Smooth muscle cell (in vitro differentiated cells): Measurements from ENCODE around the gene ZNRF3. TPM values are rescaled to one million over a fixed set of nuclear protein-coding genes. Genes with fewer than 3 reads are reported as not detected.
A peak's percentile ranks its signal among the peaks of the same experiment; 100 is the strongest.

Experiments used
- DNase-seq: peaks from one replicate; lab custom pipeline; 2025; ENCODE audit not compliant: unreplicated experiment; lab: John Stamatoyannopoulos, UW
- H2AFZ ChIP-seq: fragments of 200-600 bp; sonication (generic); 2 replicates; pipeline ENCODE4 v1.6.0; 2016; ENCODE audit warnings: antibody characterized with exemption, low read depth, mild to moderate bottlenecking
- H3F3A ChIP-seq: fragments of 200-600 bp; sonication (generic); 2 replicates; pipeline ENCODE4 v1.6.0; 2017; ENCODE audit warnings: antibody characterized with exemption, low read depth
- H3K27ac ChIP-seq: fragments of 200-600 bp; sonication (generic); 2 replicates; pipeline ENCODE4 v1.5.1; 2016; ENCODE audit warnings: low read depth, mild to moderate bottlenecking
- H3K27me3 ChIP-seq: fragments of 200-600 bp; sonication (generic); 2 replicates; pipeline ENCODE4 v1.6.1; 2016; ENCODE audit warnings: low read depth, mild to moderate bottlenecking
- H3K36me3 ChIP-seq: fragments of 200-600 bp; sonication (generic); 2 replicates; pipeline ENCODE4 v1.5.1; 2016; ENCODE audit warnings: low read depth
- H3K4me1 ChIP-seq: fragments of 200-600 bp; sonication (generic); 2 replicates; pipeline ENCODE4 v1.5.1; 2016; ENCODE audit warnings: low read depth
- H3K4me2 ChIP-seq: fragments of 200-600 bp; sonication (generic); 2 replicates; pipeline ENCODE4 v1.6.0; 2016; ENCODE audit warnings: mild to moderate bottlenecking
- H3K4me3 ChIP-seq: fragments of 200-600 bp; sonication (generic); 2 replicates; pipeline ENCODE4 v1.5.1; 2016; ENCODE audit warnings: mild to moderate bottlenecking
- H3K79me2 ChIP-seq: fragments of 200-600 bp; sonication (generic); 2 replicates; pipeline ENCODE4 v1.6.0; 2016; ENCODE audit warnings: low read depth, mild to moderate bottlenecking
- H3K9ac ChIP-seq: fragments of 200-600 bp; sonication (generic); 2 replicates; pipeline ENCODE4 v1.6.0; 2016; ENCODE audit warnings: low read depth
- H3K9me3 ChIP-seq: fragments of 200-600 bp; sonication (generic); replicated peaks from 2 replicates; pipeline ENCODE4 v1.5.1; 2016; ENCODE audit warnings: low read depth
- H4K20me1 ChIP-seq: fragments of 200-600 bp; sonication (generic); 2 replicates; pipeline ENCODE4 v1.6.0; 2016; ENCODE audit warnings: low read depth
- WGBS: methylation state at CpG from one replicate; pipeline ENCODE4 v1.1.7; 2016; ENCODE audit warnings: low lambda C conversion rate; 5-methylcytosine and 5-hydroxymethylcytosine counted together
- polyA plus RNA-seq: library from polyadenylated mRNA; unstranded; fragments of >200 nt; fragmentation: Nextera tagmentation; extraction: Ambion mirVana; gene quantifications from 2 replicates; pipeline ENCODE4 v1.2.1, GENCODE V29; 2016
- total RNA-seq: library from RNA; depleted of rRNA; stranded (reverse); fragments of >200 nt; gene quantifications from 2 replicates; pipeline ENCODE4 v1.2.3, GENCODE V29; 2014
- TF ChIP-seq, protein P1 (sequence below): fragments of 200-600 bp; sonication (generic); IDR thresholded peaks from 2 replicates; pipeline ENCODE4 v1.5.1; 2017; ENCODE audit warnings: borderline replicate concordance, mild to moderate bottlenecking, antibody characterized with exemption; ENCODE audit not compliant: insufficient read depth, poor library complexity, severe bottlenecking

The ZNRF3 gene
- total and polyA plus RNA-seq, 2 experiments from 2014 or later: 4.7 to 5.5 TPM

DNA sequence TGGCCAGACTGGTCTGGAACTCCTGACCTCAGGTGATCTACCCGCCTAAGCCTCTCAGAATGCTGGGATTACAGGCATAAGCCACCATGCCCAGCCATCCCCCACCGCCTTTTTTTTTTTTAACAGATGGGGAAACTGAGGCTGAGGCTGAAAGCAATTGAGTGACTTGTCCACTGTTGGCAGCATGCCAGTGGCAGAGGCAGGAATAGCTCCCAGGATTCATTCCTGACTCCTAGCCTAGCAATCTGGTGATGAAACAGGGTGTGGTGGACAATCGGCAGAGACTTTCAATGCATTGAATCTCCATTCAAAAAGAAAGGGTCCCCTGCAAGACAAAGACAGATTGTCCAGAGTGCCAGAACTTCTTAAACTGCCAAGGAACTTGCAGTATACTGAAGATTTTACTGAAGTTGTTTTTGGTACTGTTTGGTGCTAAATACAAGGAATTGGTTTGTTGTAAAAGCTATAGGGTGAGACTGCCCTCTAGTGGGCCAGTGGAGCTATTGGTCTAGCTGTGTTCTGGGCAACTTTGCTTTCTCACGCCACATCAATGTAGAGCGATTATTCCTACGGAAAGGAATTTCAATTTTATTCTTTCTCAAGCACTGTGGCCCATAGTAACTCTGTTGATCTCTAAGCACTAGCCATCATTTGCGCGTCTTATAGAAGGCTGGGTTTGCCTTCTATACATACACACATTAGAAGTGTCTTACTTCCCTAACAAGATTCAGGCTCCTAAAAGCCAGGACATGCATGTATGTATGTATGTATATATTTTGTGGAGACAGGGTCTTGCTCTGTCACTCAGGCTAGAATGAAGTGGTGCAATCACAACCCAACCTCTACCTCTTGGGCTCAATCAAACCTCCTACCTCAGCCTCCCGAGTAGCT is 157.3 kb downstream of the ZNRF3 start:
- Histone ChIP-seq H3K27ac (peak overlapping the region; percentile 6), H3K36me3 (no peaks in the 10 kb centered on the region), H3K4me1 (peaks cover 9% of the 10 kb centered on the region), H3F3A (peaks cover 24% of the 10 kb centered on the region), H4K20me1 (no peaks in the 10 kb centered on the region), H3K27me3 (no peaks in the 10 kb centered on the region), H3K9ac (no peak overlapping the region), H3K4me3 (no peak overlapping the region), H3K79me2 (no peaks in the 10 kb centered on the region), H3K4me2 (no peak overlapping the region), H2AFZ (no peak overlapping the region), H3K9me3 (no peaks in the 10 kb centered on the region)
- 42% methylated on average over 9 of the region's 9 CpGs for WGBS
- peak; percentile 4 for DNase-seq
- TF ChIP-seq, protein P1, sequence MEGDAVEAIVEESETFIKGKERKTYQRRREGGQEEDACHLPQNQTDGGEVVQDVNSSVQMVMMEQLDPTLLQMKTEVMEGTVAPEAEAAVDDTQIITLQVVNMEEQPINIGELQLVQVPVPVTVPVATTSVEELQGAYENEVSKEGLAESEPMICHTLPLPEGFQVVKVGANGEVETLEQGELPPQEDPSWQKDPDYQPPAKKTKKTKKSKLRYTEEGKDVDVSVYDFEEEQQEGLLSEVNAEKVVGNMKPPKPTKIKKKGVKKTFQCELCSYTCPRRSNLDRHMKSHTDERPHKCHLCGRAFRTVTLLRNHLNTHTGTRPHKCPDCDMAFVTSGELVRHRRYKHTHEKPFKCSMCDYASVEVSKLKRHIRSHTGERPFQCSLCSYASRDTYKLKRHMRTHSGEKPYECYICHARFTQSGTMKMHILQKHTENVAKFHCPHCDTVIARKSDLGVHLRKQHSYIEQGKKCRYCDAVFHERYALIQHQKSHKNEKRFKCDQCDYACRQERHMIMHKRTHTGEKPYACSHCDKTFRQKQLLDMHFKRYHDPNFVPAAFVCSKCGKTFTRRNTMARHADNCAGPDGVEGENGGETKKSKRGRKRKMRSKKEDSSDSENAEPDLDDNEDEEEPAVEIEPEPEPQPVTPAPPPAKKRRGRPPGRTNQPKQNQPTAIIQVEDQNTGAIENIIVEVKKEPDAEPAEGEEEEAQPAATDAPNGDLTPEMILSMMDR: peak; percentile 98

DNA sequence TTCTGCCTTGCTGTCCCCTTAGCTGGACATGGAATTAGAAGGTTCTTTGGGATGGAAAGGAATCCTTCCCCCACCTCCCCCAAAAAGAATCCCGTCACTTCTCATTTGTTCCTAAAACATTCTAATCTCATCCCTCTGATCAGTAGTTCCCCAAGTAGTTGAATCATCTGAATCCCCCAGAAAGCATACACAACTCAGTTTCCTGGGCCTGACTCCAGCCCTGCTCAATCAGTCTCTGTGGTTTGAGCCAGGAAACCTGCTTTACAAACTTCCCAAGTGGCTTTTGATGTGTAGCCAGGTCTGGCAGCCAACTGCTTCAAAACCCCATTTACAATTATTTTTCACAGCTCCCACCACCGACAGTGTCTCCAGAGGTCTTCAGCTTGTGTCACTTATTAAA is 158.0 kb downstream of the ZNRF3 start:
- Histone ChIP-seq H3K4me3 (no peak overlapping the region), H2AFZ (no peak overlapping the region), H3K27ac (peak overlapping the region; percentile 6), H4K20me1 (no peaks in the 10 kb centered on the region), H3K4me2 (no peak overlapping the region), H3K9me3 (no peaks in the 10 kb centered on the region), H3K27me3 (no peaks in the 10 kb centered on the region), H3K4me1 (peaks cover 9% of the 10 kb centered on the region), H3F3A (peaks cover 27% of the 10 kb centered on the region), H3K79me2 (no peaks in the 10 kb centered on the region), H3K9ac (peak overlapping the region; percentile 4), H3K36me3 (no peaks in the 10 kb centered on the region)
- TF ChIP-seq, protein P1: no peak
- WGBS: 44% methylated on average over 2 of the region's 2 CpGs
- no peak for DNase-seq

DNA sequence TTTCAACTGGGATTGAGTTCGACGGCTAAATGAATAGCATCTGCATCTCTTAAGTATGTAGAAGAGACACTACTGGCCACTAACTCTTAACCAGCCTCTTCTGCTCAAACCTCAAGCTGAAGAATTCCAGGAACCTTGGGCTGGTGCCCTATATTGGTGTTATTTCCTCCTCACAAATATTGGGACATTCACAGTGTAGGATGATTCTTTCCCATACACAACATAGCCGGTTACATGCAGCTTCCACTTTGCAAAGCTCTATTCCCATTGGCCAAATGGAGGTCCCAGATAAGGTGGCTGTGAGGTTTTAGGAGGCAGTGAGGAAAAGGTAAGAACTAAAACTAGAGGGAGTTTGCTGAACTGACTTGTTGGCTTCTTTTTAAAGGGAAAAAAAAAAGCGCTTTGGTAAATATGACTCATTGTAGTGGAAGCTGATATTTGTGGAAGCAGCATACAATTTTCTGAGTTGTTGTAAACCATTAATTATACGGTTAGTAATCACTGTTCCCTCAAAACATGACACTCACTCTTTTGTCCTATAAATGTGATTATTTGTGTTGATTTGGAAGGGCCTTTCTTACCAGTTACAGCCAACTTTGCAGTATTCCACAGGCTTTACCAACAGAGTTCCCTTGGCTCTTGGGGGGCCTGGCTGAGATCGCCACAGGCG is 160.7 kb downstream of the ZNRF3 start:
- WGBS: 55% methylated on average over 7 of the region's 7 CpGs
- peak overlapping the region; percentile 100 for H3K27ac ChIP-seq
- no peaks in the 10 kb centered on the region for H3K9me3 ChIP-seq
- peaks cover 9% of the 10 kb centered on the region for H3K4me1 ChIP-seq
- H3K4me2 ChIP-seq: peak overlapping the region; percentile 84
- TF ChIP-seq, protein P1: no peak
- H3F3A ChIP-seq: peaks cover 27% of the 10 kb centered on the region
- no peak for DNase-seq
- H3K36me3 ChIP-seq: no peaks in the 10 kb centered on the region
- peak overlapping the region; percentile 97 for H3K9ac ChIP-seq
- no peak overlapping the region for H3K4me3 ChIP-seq
- no peaks in the 10 kb centered on the region for H3K79me2 ChIP-seq
- no peaks in the 10 kb centered on the region for H4K20me1 ChIP-seq
- H2AFZ ChIP-seq: no peak overlapping the region
- H3K27me3 ChIP-seq: no peaks in the 10 kb centered on the region
